ENCODE measurements around the gene TMEM204.
"Not testable (repeated sequence)": the region's sequence is repeated elsewhere in the genome, so short reads cannot be mapped to it uniquely, and the experiment has no call there.

TMEM204 gene

DNA sequence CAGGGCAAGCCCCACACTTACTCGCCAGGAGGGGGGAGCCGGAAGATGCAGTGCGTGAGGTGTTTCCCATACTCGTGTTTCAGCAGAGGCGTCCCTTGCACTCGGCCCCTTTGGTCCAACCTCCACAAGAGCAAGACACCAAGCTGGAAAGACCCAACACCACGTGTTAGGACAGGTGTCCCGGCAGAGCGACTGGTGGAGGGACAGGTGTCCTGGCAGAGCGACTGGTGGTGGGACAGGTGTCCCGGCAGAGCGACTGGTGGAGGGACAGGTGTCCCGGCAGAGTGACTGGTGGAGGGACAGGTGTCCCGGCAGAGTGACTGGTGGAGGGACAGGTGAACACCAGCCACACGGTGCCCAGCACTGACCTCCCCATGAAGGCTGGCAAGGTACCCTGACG lies 59.0 kb downstream of the TMEM204 start:
- no peak overlapping the region for H3K4me3 ChIP-seq (ENCODE audit: control insufficient read depth, low read depth, low read length)
- TF ChIP-seq, protein P1, sequence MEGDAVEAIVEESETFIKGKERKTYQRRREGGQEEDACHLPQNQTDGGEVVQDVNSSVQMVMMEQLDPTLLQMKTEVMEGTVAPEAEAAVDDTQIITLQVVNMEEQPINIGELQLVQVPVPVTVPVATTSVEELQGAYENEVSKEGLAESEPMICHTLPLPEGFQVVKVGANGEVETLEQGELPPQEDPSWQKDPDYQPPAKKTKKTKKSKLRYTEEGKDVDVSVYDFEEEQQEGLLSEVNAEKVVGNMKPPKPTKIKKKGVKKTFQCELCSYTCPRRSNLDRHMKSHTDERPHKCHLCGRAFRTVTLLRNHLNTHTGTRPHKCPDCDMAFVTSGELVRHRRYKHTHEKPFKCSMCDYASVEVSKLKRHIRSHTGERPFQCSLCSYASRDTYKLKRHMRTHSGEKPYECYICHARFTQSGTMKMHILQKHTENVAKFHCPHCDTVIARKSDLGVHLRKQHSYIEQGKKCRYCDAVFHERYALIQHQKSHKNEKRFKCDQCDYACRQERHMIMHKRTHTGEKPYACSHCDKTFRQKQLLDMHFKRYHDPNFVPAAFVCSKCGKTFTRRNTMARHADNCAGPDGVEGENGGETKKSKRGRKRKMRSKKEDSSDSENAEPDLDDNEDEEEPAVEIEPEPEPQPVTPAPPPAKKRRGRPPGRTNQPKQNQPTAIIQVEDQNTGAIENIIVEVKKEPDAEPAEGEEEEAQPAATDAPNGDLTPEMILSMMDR (conservative IDR thresholded peaks at IDR 0.05; ENCODE audit: control insufficient read depth, insufficient read depth, low read depth, low read length): no peak
- DNase-seq (ENCODE audit: low read depth): no peak

DNA sequence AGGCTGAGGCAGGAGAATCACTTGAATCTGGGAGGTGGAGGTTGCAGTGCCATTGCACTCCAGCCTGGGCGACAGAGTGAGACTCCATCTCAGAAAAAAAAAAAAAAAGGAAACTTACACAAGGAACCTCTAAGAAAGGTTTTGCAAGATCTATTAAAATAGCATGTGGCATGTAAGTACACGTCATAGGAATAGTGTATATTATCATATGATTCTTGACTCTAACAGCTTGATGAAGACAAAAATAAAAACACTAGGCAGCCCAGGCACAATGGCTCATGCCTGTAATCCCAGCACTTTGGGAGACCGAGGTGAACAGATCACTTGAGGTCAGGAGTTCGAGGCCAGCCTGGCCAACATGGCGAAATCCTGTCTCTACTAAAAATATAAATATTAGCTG lies 62.0 kb downstream of the TMEM204 start:
- not testable (repeated sequence) for DNase-seq (ENCODE audit: low read depth); H3K4me3 ChIP-seq (ENCODE audit: control insufficient read depth, low read depth, low read length)

DNA sequence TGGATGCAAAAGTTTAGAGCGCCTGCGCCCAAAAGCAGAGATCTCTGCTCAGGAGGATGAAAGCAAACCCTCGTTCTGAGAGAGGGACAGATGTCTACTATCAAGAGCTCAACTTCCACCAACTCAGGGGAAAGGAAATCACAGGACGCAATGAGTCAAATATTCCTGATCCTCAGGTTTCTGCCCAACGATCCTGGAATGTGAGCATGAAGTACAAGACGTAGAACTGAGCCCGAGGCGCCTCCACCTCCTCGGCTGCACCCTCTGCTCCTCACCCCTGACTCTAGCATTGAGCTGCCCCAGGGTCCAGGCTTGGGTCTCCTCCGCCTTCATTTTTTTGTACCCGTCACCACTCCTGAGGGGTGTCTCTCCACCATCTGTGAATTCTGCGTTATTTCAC lies 63.0 kb downstream of the TMEM204 start:
- DNase-seq (ENCODE audit: low read depth): no peak
- H3K4me3 ChIP-seq (ENCODE audit: control insufficient read depth, low read depth, low read length): no peak overlapping the region
- TF ChIP-seq, protein P1 (conservative IDR thresholded peaks at IDR 0.05; ENCODE audit: control insufficient read depth, insufficient read depth, low read depth, low read length): no peak

DNA sequence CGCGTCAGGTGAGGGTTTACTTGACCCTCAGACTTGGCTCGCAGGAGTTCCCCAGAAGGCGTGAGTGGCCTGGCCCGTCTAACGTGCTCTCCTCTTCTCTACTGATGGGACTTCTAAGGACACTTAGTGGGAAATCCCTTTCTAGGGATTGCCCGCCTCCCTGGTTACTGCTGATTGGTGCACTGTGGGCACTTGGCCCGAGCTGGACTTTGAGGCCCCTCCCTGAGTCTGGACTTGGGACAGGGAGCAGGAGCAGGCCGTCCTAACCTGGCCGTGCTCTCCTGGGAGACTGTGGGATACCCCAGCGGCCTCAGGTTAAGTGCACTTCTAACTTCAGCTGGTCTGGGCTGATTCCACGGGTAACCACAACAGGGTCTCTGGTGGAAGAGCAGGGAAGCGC lies 63.7 kb downstream of the TMEM204 start:
- no peak overlapping the region for H3K4me3 ChIP-seq (ENCODE audit: control insufficient read depth, low read depth, low read length)
- DNase-seq (ENCODE audit: low read depth): no peak
- TF ChIP-seq, protein P1 (conservative IDR thresholded peaks at IDR 0.05; ENCODE audit: control insufficient read depth, insufficient read depth, low read depth, low read length): no peak

DNA sequence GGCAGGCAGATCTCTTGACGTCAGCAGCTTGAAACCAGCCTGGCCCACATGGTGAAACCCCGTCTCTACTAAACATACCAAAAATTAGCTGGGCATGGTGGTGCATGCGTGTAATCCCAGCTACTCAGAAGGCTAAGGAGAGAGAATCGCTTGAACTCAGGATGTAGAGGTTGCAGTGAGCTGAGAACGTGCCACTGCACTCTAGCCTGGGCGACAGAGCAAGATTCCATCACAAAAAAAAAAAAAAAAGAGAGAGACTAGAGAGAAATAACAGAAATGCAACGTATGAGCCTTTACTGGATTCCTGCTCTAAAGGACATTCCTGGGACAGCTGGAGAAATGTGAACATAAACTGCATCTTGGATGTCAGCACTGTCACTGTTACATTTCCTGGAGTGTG lies 67.6 kb downstream of the TMEM204 start:
- no peak for DNase-seq (ENCODE audit: low read depth)
- no peak overlapping the region for H3K4me3 ChIP-seq (ENCODE audit: control insufficient read depth, low read depth, low read length)
- TF ChIP-seq, protein P1 (conservative IDR thresholded peaks at IDR 0.05; ENCODE audit: control insufficient read depth, insufficient read depth, low read depth, low read length): no peak

DNA sequence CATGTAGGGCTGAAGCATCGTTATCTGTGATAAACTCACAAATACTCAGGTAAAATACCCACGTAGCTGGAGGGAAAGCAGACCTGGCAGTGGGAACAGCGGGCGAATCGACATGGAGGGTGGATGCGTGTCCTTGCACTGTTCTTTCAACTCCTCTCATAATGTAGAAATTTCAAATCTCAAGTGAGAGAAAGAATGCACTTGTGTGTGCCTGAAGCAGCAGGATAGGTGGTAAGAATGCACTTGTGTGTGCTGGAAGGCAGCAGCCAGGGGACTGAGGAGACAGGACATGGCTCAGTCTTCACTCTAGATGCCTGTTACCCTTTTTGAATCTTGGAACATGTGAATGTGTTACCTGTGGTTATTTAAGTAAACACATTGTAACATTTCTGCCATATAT lies 68.0 kb downstream of the TMEM204 start:
- TF ChIP-seq, protein P1 (conservative IDR thresholded peaks at IDR 0.05; ENCODE audit: control insufficient read depth, insufficient read depth, low read depth, low read length): no peak
- DNase-seq (ENCODE audit: low read depth): no peak
- H3K4me3 ChIP-seq (ENCODE audit: control insufficient read depth, low read depth, low read length): no peak overlapping the region

DNA sequence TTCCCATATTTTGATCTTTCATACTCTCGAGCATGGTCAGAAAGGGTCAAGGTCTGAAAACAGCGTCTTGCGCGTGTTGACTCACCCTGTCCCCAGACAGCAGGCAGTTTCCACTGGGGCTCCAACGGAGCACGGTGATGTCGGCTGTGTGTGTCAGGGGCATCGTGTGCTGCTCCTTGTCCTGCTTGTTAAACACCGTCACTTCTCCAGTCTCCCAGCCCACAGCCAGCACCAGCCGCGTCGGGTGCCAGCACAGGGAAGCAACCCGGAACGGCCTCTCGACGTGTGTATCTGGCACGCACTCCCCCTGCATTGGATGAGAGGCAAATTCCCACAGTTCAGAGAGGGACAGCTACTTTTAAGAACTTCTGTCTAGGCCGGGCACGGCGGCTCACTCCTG lies 68.8 kb downstream of the TMEM204 start:
- no peak overlapping the region for H3K4me3 ChIP-seq (ENCODE audit: control insufficient read depth, low read depth, low read length)
- DNase-seq (ENCODE audit: low read depth): no peak
- TF ChIP-seq, protein P1 (conservative IDR thresholded peaks at IDR 0.05; ENCODE audit: control insufficient read depth, insufficient read depth, low read depth, low read length): no peak
